ENCODE data around the gene CFAP299.
"Not testable (repeated sequence)": the region's sequence is repeated elsewhere in the genome, so short reads cannot be mapped to it uniquely, and the experiment has no call there.

CFAP299 gene

GRCh38 chr4:80781431-80781830 lies 445.9 kb downstream of the CFAP299 start:
- Mint-ChIP-seq H3K27ac (no peak overlapping the region), H3K9me3 (no peaks in the 10 kb centered on the region), H3K4me1 (ENCODE audit: low read depth) (no peaks in the 10 kb centered on the region), H3K27me3 (ENCODE audit: low read depth) (no peaks in the 10 kb centered on the region), H3K4me3 (no peak overlapping the region), H3K36me3 (ENCODE audit: low read depth) (no peaks in the 10 kb centered on the region)
- no peak for DNase-seq (ENCODE audit: low spot score)

- no peak for DNase-seq (ENCODE audit: low spot score)
- Mint-ChIP-seq H3K27me3 (ENCODE audit: low read depth) (no peaks in the 10 kb centered on the region), H3K36me3 (ENCODE audit: low read depth) (no peaks in the 10 kb centered on the region), H3K27ac (no peak overlapping the region), H3K4me1 (ENCODE audit: low read depth) (peaks cover 6% of the 10 kb centered on the region), H3K9me3 (no peaks in the 10 kb centered on the region), H3K4me3 (no peak overlapping the region)
Measured at GRCh38 chr4:80787306-80787705, 451.8 kb downstream of the CFAP299 start.

GRCh38 chr4:80788798-80789197 lies 453.3 kb downstream of the CFAP299 start:
- no peaks in the 10 kb centered on the region for H3K36me3 Mint-ChIP-seq (ENCODE audit: low read depth)
- H3K4me3 Mint-ChIP-seq: no peak overlapping the region

GRCh38 chr4:80790152-80790551 lies 454.6 kb downstream of the CFAP299 start:
- Mint-ChIP-seq H3K4me1 (ENCODE audit: low read depth) (peaks cover 6% of the 10 kb centered on the region), H3K27me3 (ENCODE audit: low read depth) (no peaks in the 10 kb centered on the region), H3K4me3 (no peak overlapping the region), H3K9me3 (no peaks in the 10 kb centered on the region), H3K36me3 (ENCODE audit: low read depth) (no peaks in the 10 kb centered on the region), H3K27ac (no peak overlapping the region)
- DNase-seq (ENCODE audit: low spot score): no peak

More at GRCh38 chr4:80788798-80789197, 453.3 kb downstream of the CFAP299 start:
- no peak for DNase-seq (ENCODE audit: low spot score)
- no peak overlapping the region for H3K27ac Mint-ChIP-seq
- H3K9me3 Mint-ChIP-seq: no peaks in the 10 kb centered on the region
- peaks cover 6% of the 10 kb centered on the region for H3K4me1 Mint-ChIP-seq (ENCODE audit: low read depth)
- no peaks in the 10 kb centered on the region for H3K27me3 Mint-ChIP-seq (ENCODE audit: low read depth)

GRCh38 chr4:80793660-80794059 lies 458.1 kb downstream of the CFAP299 start:
- not testable (repeated sequence) for DNase-seq (ENCODE audit: low spot score); H3K9me3 Mint-ChIP-seq

GRCh38 chr4:80798082-80798481 lies 462.6 kb downstream of the CFAP299 start:
- Mint-ChIP-seq H3K4me1 (ENCODE audit: low read depth) (no peaks in the 10 kb centered on the region), H3K27me3 (ENCODE audit: low read depth) (no peaks in the 10 kb centered on the region), H3K36me3 (ENCODE audit: low read depth) (no peaks in the 10 kb centered on the region), H3K9me3 (no peaks in the 10 kb centered on the region), H3K4me3 (no peak overlapping the region), H3K27ac (no peak overlapping the region)
- no peak for DNase-seq (ENCODE audit: low spot score)

More at GRCh38 chr4:80793660-80794059, 458.1 kb downstream of the CFAP299 start:
- H3K27me3 Mint-ChIP-seq (ENCODE audit: low read depth); H3K27ac Mint-ChIP-seq; H3K4me1 Mint-ChIP-seq (ENCODE audit: low read depth); H3K4me3 Mint-ChIP-seq; H3K36me3 Mint-ChIP-seq (ENCODE audit: low read depth): not testable (repeated sequence)

GRCh38 chr4:80800719-80801118 lies 465.2 kb downstream of the CFAP299 start:
- H3K27me3 Mint-ChIP-seq (ENCODE audit: low read depth); H3K27ac Mint-ChIP-seq; H3K4me3 Mint-ChIP-seq; DNase-seq (ENCODE audit: low spot score); H3K36me3 Mint-ChIP-seq (ENCODE audit: low read depth); H3K9me3 Mint-ChIP-seq; H3K4me1 Mint-ChIP-seq (ENCODE audit: low read depth): not testable (repeated sequence)

- no peak for DNase-seq (ENCODE audit: low spot score)
- Mint-ChIP-seq H3K36me3 (ENCODE audit: low read depth) (no peaks in the 10 kb centered on the region), H3K4me1 (ENCODE audit: low read depth) (no peaks in the 10 kb centered on the region), H3K9me3 (no peaks in the 10 kb centered on the region), H3K4me3 (no peak overlapping the region), H3K27me3 (ENCODE audit: low read depth) (no peaks in the 10 kb centered on the region), H3K27ac (no peak overlapping the region)
Measured at GRCh38 chr4:80803337-80803736, 467.8 kb downstream of the CFAP299 start.

GRCh38 chr4:80806472-80806871 lies 470.9 kb downstream of the CFAP299 start:
- Mint-ChIP-seq H3K27ac (no peak overlapping the region), H3K4me1 (ENCODE audit: low read depth) (no peaks in the 10 kb centered on the region), H3K27me3 (ENCODE audit: low read depth) (no peaks in the 10 kb centered on the region), H3K36me3 (ENCODE audit: low read depth) (no peaks in the 10 kb centered on the region), H3K9me3 (no peaks in the 10 kb centered on the region), H3K4me3 (no peak overlapping the region)
- no peak for DNase-seq (ENCODE audit: low spot score)

- Mint-ChIP-seq H3K9me3 (no peaks in the 10 kb centered on the region), H3K4me3 (no peak overlapping the region), H3K36me3 (ENCODE audit: low read depth) (no peaks in the 10 kb centered on the region), H3K27ac (no peak overlapping the region), H3K27me3 (ENCODE audit: low read depth) (no peaks in the 10 kb centered on the region), H3K4me1 (ENCODE audit: low read depth) (no peaks in the 10 kb centered on the region)
- no peak for DNase-seq (ENCODE audit: low spot score)
Measured at GRCh38 chr4:80809039-80809729, 473.7 kb downstream of the CFAP299 start.

GRCh38 chr4:80811406-80811805 lies 475.9 kb downstream of the CFAP299 start:
- no peaks in the 10 kb centered on the region for H3K27me3 Mint-ChIP-seq (ENCODE audit: low read depth)
- no peak overlapping the region for H3K4me3 Mint-ChIP-seq
- H3K4me1 Mint-ChIP-seq (ENCODE audit: low read depth): no peaks in the 10 kb centered on the region
- H3K27ac Mint-ChIP-seq: no peak overlapping the region
- H3K36me3 Mint-ChIP-seq (ENCODE audit: low read depth): no peaks in the 10 kb centered on the region
- no peak for DNase-seq (ENCODE audit: low spot score)
- no peaks in the 10 kb centered on the region for H3K9me3 Mint-ChIP-seq

- H3K36me3 Mint-ChIP-seq (ENCODE audit: low read depth): no peaks in the 10 kb centered on the region
- H3K4me3 Mint-ChIP-seq: no peak overlapping the region
- H3K27me3 Mint-ChIP-seq (ENCODE audit: low read depth): no peaks in the 10 kb centered on the region
- H3K27ac Mint-ChIP-seq: no peak overlapping the region
- no peaks in the 10 kb centered on the region for H3K9me3 Mint-ChIP-seq
- no peaks in the 10 kb centered on the region for H3K4me1 Mint-ChIP-seq (ENCODE audit: low read depth)
- no peak for DNase-seq (ENCODE audit: low spot score)
Measured at GRCh38 chr4:80812145-80812544, 476.6 kb downstream of the CFAP299 start.

GRCh38 chr4:80814266-80814665 lies 478.7 kb downstream of the CFAP299 start:
- Mint-ChIP-seq H3K4me3 (no peak overlapping the region), H3K36me3 (ENCODE audit: low read depth) (no peaks in the 10 kb centered on the region), H3K9me3 (no peaks in the 10 kb centered on the region), H3K27me3 (ENCODE audit: low read depth) (no peaks in the 10 kb centered on the region), H3K27ac (no peak overlapping the region), H3K4me1 (ENCODE audit: low read depth) (no peaks in the 10 kb centered on the region)
- no peak for DNase-seq (ENCODE audit: low spot score)

- no peaks in the 10 kb centered on the region for H3K9me3 Mint-ChIP-seq
- no peaks in the 10 kb centered on the region for H3K4me1 Mint-ChIP-seq (ENCODE audit: low read depth)
- no peaks in the 10 kb centered on the region for H3K36me3 Mint-ChIP-seq (ENCODE audit: low read depth)
- H3K27ac Mint-ChIP-seq: no peak overlapping the region
- DNase-seq (ENCODE audit: low spot score): no peak
- no peaks in the 10 kb centered on the region for H3K27me3 Mint-ChIP-seq (ENCODE audit: low read depth)
- H3K4me3 Mint-ChIP-seq: no peak overlapping the region
Measured at GRCh38 chr4:80831383-80832361, 496.1 kb downstream of the CFAP299 start.

All from T-helper 2 cell treated with Interferon-gamma antibody and Interleukin-4, amounts not matched to agents 5 μg/mL and 100 μg/mL, for 36 hours (primary cell).